ENCODE results near the gene PCDHGA7.

DNA sequence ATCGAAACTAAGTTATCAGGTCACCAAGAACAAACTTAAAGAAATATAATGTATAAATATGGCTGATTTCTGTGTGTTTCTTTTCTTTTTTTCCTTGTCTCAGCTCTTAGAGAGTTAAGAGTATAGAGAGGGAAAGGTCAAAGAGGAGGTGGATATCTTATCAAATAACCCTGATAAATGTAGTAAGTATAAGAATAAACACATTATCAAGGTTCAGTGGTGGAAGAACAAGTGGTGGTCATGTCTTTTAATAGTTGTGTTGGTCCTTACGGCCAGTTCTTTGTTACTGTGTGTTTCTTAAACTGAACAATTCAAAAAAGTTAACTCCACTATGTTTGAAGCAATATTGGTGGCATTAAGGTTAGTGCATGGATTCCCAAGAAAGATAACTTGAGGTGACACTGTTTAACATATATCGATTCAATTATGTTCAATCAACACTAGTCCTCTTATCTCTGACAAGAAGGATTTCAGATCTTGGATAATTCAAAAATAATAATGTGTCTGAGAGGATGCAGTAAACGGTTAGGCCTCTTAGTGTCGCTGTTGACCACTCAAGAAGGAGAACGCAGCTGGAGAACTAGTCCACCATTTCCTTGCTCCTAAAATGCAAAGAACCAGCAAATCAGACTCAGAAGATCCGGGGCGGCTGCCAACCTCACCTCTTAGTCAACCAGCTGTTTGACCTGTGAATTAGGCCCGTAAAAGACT lies 39.1 kb upstream of the PCDHGA7 start, which contains the start of gene PCDHGA3:
- peak; percentile 46 for TF ChIP-seq CTCF (IDR thresholded peaks at IDR 0.05)
- no peak for TF ChIP-seq EZH2phosphoT487 (IDR thresholded peaks at IDR 0.05; ENCODE audit: borderline replicate concordance, low read depth)
- TF ChIP-seq PBX3 (IDR thresholded peaks at IDR 0.05) = no peak
- TF ChIP-seq REST (IDR thresholded peaks at IDR 0.05; ENCODE audit: low read depth, low read length) = no peak

Measured in SK-N-SH (cell line).